T-cell (primary cell): ENCODE results near the gene CST11. TPM values are rescaled to one million over a fixed set of nuclear protein-coding genes. Genes with fewer than 3 reads are reported as not detected.

ENCODE experiments used
- ATAC-seq, 4 experiments: fragments of 200-7000 bp in 3 of 4; fragments of 150-1000 bp in 1 of 4; cut with Tn5 transposase; replicated peaks in 1 of 4; 1 replicate in 3 of 4; 2 replicates in 1 of 4; pipeline ENCODE4 v1.10.0; 2021; ENCODE audit warnings: moderate library complexity in 3 of 4, mild to moderate bottlenecking in 2 of 4, moderate number of reproducible peaks in 1 of 4
- CTCF ChIA-PET, 2 donors: fragments of 300-600 bp; sonication (Branson Sonifier 250); formaldehyde crosslinking; loops; one replicate each; lab custom pipeline; 2022; ENCODE audit warnings: antibody characterized with exemption in 2 of 2; lab: Charles Lee
- POLR2A ChIA-PET, 2 donors: fragments of 300-600 bp; sonication (Branson Sonifier 250); formaldehyde crosslinking; loops; one replicate each; lab custom pipeline; 2022; ENCODE audit warnings: antibody characterized with exemption in 2 of 2; lab: Charles Lee
- DNase-seq, 35 experiments: peaks; one replicate each; pipeline versions ENCODE4 v3.0.0 to v3.0.0-alpha.2; 2013 to 2023
- H3K27ac ChIP-seq: one replicate; pipeline ENCODE4 v1.5.1; 2013; ENCODE audit warnings: low read length
- H3K27me3 ChIP-seq, 2 experiments: replicated peaks in 1 of 2; 1 replicate in 1 of 2; 2 replicates in 1 of 2; pipeline versions ENCODE4 v1.6.1 to v1.7.0; 2013; ENCODE audit warnings: low read length in 1 of 2, mixed read lengths in 1 of 2; ENCODE audit not compliant: control insufficient read depth in 2 of 2, insufficient read depth in 2 of 2; ENCODE audit errors: extremely low read depth in 1 of 2
- H3K36me3 ChIP-seq, 2 donors: 1 replicate in 1 of 2; 2 replicates in 1 of 2; pipeline versions ENCODE4 v1.6.1 to v1.7.0; 2013; ENCODE audit warnings: low read length in 1 of 2; ENCODE audit not compliant: control insufficient read depth in 2 of 2, insufficient read depth in 1 of 2; ENCODE audit errors: extremely low read depth in 1 of 2
- H3K4me1 ChIP-seq, 2 experiments: 1 replicate in 1 of 2; 2 replicates in 1 of 2; pipeline versions ENCODE4 v1.6.1 to v1.7.0; 2013; ENCODE audit warnings: low read length in 2 of 2, mixed read lengths in 1 of 2; ENCODE audit not compliant: insufficient read depth in 2 of 2, control insufficient read depth in 1 of 2; ENCODE audit errors: extremely low read depth in 1 of 2
- H3K4me3 ChIP-seq, 2 donors: 1 replicate in 1 of 2; 2 replicates in 1 of 2; pipeline versions ENCODE4 v1.5.1 to v1.7.0; 2013; ENCODE audit warnings: mild to moderate bottlenecking in 2 of 2, low read length in 1 of 2, moderate library complexity in 1 of 2; ENCODE audit not compliant: control insufficient read depth in 1 of 2; ENCODE audit errors: extremely low read depth in 1 of 2
- H3K9me3 ChIP-seq: 2 replicates; pipeline ENCODE4 v1.7.0; 2013
- H3K27ac Mint-ChIP-seq, 2 donors: one replicate each; pipeline ENCODE4 v1.8.0; 2020 to 2021; ENCODE audit warnings: mild to moderate bottlenecking in 2 of 2, mixed read lengths in 2 of 2
- H3K27me3 Mint-ChIP-seq, 2 donors: one replicate each; pipeline ENCODE4 v1.8.0; 2021 to 2022; ENCODE audit warnings: mixed read lengths in 2 of 2
- H3K36me3 Mint-ChIP-seq: one replicate; pipeline ENCODE4 v1.8.0; 2021; ENCODE audit warnings: mixed read lengths
- H3K4me1 Mint-ChIP-seq, 3 donors: one replicate each; pipeline ENCODE4 v1.8.0; 2020 to 2022; ENCODE audit warnings: mixed read lengths in 3 of 3, mild to moderate bottlenecking in 1 of 3
- H3K4me3 Mint-ChIP-seq, 3 donors: one replicate each; pipeline ENCODE4 v1.8.0; 2020 to 2022; ENCODE audit warnings: mild to moderate bottlenecking in 3 of 3, mixed read lengths in 3 of 3, moderate library complexity in 3 of 3
- H3K9me3 Mint-ChIP-seq, 3 donors: one replicate each; pipeline ENCODE4 v1.8.0; 2020 to 2022; ENCODE audit warnings: mixed read lengths in 3 of 3
- WGBS: methylation state at CpG from one replicate; pipeline ENCODE4 v1.1.5; 2013; ENCODE audit warnings: missing lambda C conversion rate; ENCODE audit not compliant: insufficient coverage; 5-methylcytosine and 5-hydroxymethylcytosine counted together
- total RNA-seq, 35 experiments: library from RNA in 6 of 35; stranded (reverse) in 6 of 35; fragments of 120-200 nt in 1 of 35; gene quantifications; one replicate each; pipeline versions ENCODE4 v1.2.1 to v1.2.4 and lab custom pipeline; 2013 to 2026

CST11 gene
- total RNA-seq, 5 donors from 2014 or later (not counting 1 experiment from before 2014, with no cell fraction given), result not detected

DNA sequence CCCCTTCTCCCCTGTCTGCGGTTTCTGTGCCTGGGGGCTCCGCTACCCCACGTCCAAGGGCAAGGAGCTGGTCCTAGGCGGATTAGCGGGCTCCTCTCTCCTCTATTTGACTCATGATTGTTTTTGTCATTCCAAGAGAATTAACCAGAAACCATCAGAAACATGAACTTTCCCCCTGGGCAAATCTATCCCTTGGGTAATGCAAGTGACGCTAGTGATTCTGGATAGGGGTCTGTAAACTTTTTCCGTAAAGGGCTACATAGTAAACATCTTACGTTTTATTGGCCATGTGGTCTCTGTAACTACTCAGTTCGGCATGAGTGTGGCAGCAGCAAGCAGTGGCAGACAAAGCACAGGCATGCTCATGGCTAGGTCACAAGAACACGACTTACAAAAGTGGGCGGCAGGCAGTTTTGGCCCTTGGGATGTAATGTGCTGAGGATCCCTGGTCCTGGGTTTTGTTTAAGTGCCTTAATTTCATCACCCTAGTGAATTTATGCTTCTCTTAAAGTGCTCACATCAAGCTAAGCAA is 654 bp downstream of the CST11 start:
- H3K4me1 Mint-ChIP-seq, result peaks cover 11 to 21% (median 15%) of the 10 kb centered on the region in 3 donors
- Histone ChIP-seq H3K4me3 (no peak overlapping the region), H3K27ac (no peak overlapping the region), H3K27me3 (peaks cover 0 to 9% of the 10 kb centered on the region in 2 experiments), H3K9me3 (no peaks in the 10 kb centered on the region), H3K4me1 (peaks cover 7 to 25% of the 10 kb centered on the region in 2 experiments), H3K36me3 (no peaks in the 10 kb centered on the region)
- no peaks in the 10 kb centered on the region for H3K9me3 Mint-ChIP-seq
- DNase-seq, result no peak
- 88% methylated on average over 4 of the region's 11 CpGs for WGBS
- H3K36me3 Mint-ChIP-seq, result no peaks in the 10 kb centered on the region
- ATAC-seq, result no peak
- H3K4me3 Mint-ChIP-seq, result no peak overlapping the region
- H3K27me3 Mint-ChIP-seq, result peaks cover 0 to 3% of the 10 kb centered on the region in 2 donors
- ChIA-PET POLR2A (no interaction called here), CTCF (no interaction called here)
- H3K27ac Mint-ChIP-seq, result no peak overlapping the region

DNA sequence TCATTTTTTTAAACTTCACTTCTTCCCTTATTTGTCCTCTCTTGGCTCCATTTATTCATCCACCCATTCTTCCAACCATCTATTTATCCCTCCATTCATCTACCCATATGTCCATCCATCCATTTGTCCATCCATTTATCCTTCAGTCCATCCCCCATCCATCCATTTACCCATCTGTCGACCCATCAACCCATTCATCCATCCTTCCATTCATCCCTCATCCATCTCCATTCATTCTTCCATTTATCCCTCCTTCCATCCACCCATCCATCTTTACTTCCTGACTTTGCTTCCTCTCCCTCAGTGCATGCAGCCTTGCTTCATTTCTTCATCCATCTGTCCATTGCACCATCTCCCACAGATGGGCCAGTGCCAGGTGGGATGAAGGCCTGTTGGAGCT is 1.8 kb downstream of the CST11 start:
- Mint-ChIP-seq H3K4me1 (peaks cover 2 to 9% (median 4%) of the 10 kb centered on the region in 3 donors), H3K36me3 (no peaks in the 10 kb centered on the region), H3K27me3 (peaks cover 0 to 1% of the 10 kb centered on the region in 2 donors), H3K27ac (no peak overlapping the region), H3K4me3 (no peak overlapping the region), H3K9me3 (no peaks in the 10 kb centered on the region)
- Histone ChIP-seq H3K27ac (no peak overlapping the region), H3K27me3 (peaks cover 0 to 9% of the 10 kb centered on the region in 2 experiments), H3K36me3 (no peaks in the 10 kb centered on the region), H3K4me1 (peaks cover under 1 to 13% of the 10 kb centered on the region in 2 experiments), H3K4me3 (no peak overlapping the region), H3K9me3 (no peaks in the 10 kb centered on the region)
- ATAC-seq, result no peak
- CTCF ChIA-PET, result no interaction called here
- POLR2A ChIA-PET, result no interaction called here
- DNase-seq, result no peak
- 73% methylated on average over 1 of the region's 1 CpG for WGBS

- ATAC-seq (no peak), DNase-seq (no peak)
- Histone ChIP-seq H3K4me1 (peaks cover 0 to 7% of the 10 kb centered on the region in 2 experiments), H3K9me3 (no peaks in the 10 kb centered on the region), H3K36me3 (no peaks in the 10 kb centered on the region), H3K27ac (no peak overlapping the region), H3K27me3 (peaks cover 0 to 5% of the 10 kb centered on the region in 2 experiments), H3K4me3 (no peak overlapping the region)
- H3K4me1 Mint-ChIP-seq, result peaks cover 0 to 5% (median 0%) of the 10 kb centered on the region in 3 donors
- POLR2A ChIA-PET, result no interaction called here
- H3K4me3 Mint-ChIP-seq, result no peak overlapping the region
- no peaks in the 10 kb centered on the region for H3K36me3 Mint-ChIP-seq
- H3K27ac Mint-ChIP-seq, result no peak overlapping the region
- H3K27me3 Mint-ChIP-seq, result no peaks in the 10 kb centered on the region
- 11% methylated on average over 3 of the region's 3 CpGs for WGBS
- CTCF ChIA-PET, result no interaction called here
- H3K9me3 Mint-ChIP-seq, result no peaks in the 10 kb centered on the region
These were observed 3.3 kb downstream of the CST11 start for GRCh38 chr20:23449421-23449820.

- H3K4me1 Mint-ChIP-seq, result peaks cover 0 to 5% (median 0%) of the 10 kb centered on the region in 3 donors
- WGBS, result 100% methylated on average over 1 of the region's 5 CpGs
- Histone ChIP-seq H3K36me3 (no peaks in the 10 kb centered on the region), H3K9me3 (no peaks in the 10 kb centered on the region), H3K27me3 (no peaks in the 10 kb centered on the region), H3K27ac (no peak overlapping the region), H3K4me3 (no peak overlapping the region), H3K4me1 (peaks cover 0 to 7% of the 10 kb centered on the region in 2 experiments)
- H3K36me3 Mint-ChIP-seq, result no peaks in the 10 kb centered on the region
- H3K27me3 Mint-ChIP-seq, result no peaks in the 10 kb centered on the region
- H3K4me3 Mint-ChIP-seq, result no peak overlapping the region
- no peaks in the 10 kb centered on the region for H3K9me3 Mint-ChIP-seq
- ATAC-seq (no peak), DNase-seq (no peak)
- no peak overlapping the region for H3K27ac Mint-ChIP-seq
- ChIA-PET CTCF (no interaction called here), POLR2A (no interaction called here)
These were observed 4.5 kb downstream of the CST11 start for GRCh38 chr20:23448167-23448566.

DNA sequence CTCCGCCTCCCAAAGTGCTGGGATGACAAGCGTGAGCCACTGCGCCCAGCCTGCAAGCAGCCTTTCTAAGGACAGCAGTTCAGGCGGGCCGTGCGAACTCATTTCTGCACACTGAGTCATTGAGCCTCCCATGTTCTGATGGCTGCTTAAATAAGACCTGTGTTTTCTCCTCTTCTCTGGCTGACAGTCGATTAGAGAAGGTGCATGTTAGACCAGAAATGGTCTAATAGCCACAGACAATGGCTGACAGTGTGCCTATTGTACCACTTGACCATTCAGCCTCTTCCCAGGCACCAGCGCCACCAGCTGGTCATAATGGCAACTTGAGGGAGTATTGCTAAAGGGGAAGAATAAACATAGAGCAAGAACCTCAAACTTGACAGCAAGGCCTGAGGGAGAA is 6.2 kb downstream of the CST11 start:
- Mint-ChIP-seq H3K4me1 (peaks cover 0 to 5% (median 0%) of the 10 kb centered on the region in 3 donors), H3K27me3 (no peaks in the 10 kb centered on the region), H3K9me3 (no peaks in the 10 kb centered on the region), H3K4me3 (no peak overlapping the region), H3K27ac (no peak overlapping the region), H3K36me3 (no peaks in the 10 kb centered on the region)
- ChIA-PET POLR2A (interaction anchor here in 1 of 2 donors (0.6 kb wide), 1 partner anchor 12 kb away, joined by 7 read pairs; no protein-coding TSS in a partner anchor), CTCF (interaction anchor here in 1 of 2 donors (1.0 kb wide), 1 partner anchor 9 kb away, joined by 7 read pairs; no protein-coding TSS in a partner anchor)
- no peaks in the 10 kb centered on the region for H3K36me3 ChIP-seq
- DNase-seq (no peak), ATAC-seq (no peak)
- peaks cover 0 to 7% of the 10 kb centered on the region in 2 experiments for H3K4me1 ChIP-seq
- 98% methylated on average over 6 of the region's 8 CpGs for WGBS
- H3K9me3 ChIP-seq, result no peaks in the 10 kb centered on the region
- peaks cover 0 to 6% of the 10 kb centered on the region in 2 experiments for H3K27me3 ChIP-seq
- no peak overlapping the region for H3K4me3 ChIP-seq
- no peak overlapping the region for H3K27ac ChIP-seq

GRCh38 chr20:23445596-23446217 is 7.0 kb downstream of the CST11 start:
- POLR2A ChIA-PET, result no interaction called here
- 95% methylated on average over 7 of the region's 7 CpGs for WGBS
- Histone ChIP-seq H3K4me3 (no peak overlapping the region), H3K27ac (no peak overlapping the region), H3K4me1 (peaks cover 0 to 7% of the 10 kb centered on the region in 2 experiments), H3K9me3 (no peaks in the 10 kb centered on the region), H3K36me3 (no peaks in the 10 kb centered on the region), H3K27me3 (peaks cover 0 to 6% of the 10 kb centered on the region in 2 experiments)
- Mint-ChIP-seq H3K4me3 (no peak overlapping the region), H3K4me1 (peaks cover 0 to 5% (median 0%) of the 10 kb centered on the region in 3 donors), H3K9me3 (no peaks in the 10 kb centered on the region), H3K36me3 (no peaks in the 10 kb centered on the region), H3K27ac (no peak overlapping the region), H3K27me3 (no peaks in the 10 kb centered on the region)
- ATAC-seq, result no peak
- CTCF ChIA-PET, result interaction anchor here in 1 of 2 donors (0.6 to 0.7 kb wide), 3 partner anchors 20 to 754 kb away, joined by 3 to 5 read pairs (median 3); no protein-coding TSS in a partner anchor
- no peak for DNase-seq
